Liver (tissue), 9 donors: ENCODE results near the gene GRK3. TPM values are rescaled to one million over a fixed set of nuclear protein-coding genes. Genes with fewer than 3 reads are reported as not detected.

ENCODE experiments used
- DNase-seq: peaks from one replicate; pipeline ENCODE4 v3.0.0-alpha.2; 2017; ENCODE audit warnings: low spot score
- H3K27ac ChIP-seq, 2 donors: one replicate each; pipeline ENCODE4 v1.7.0; 2013; ENCODE audit warnings: inconsistent platforms in 2 of 2, low read length in 2 of 2, control low read depth in 1 of 2, low read depth in 1 of 2, mild to moderate bottlenecking in 1 of 2
- H3K27me3 ChIP-seq, 4 donors: one replicate each; pipeline versions ENCODE4 v1.6.1 to v1.7.0; 2013; ENCODE audit warnings: low read length in 3 of 4, inconsistent platforms in 1 of 4, mild to moderate bottlenecking in 1 of 4, moderate library complexity in 1 of 4; ENCODE audit not compliant: control insufficient read depth in 4 of 4, insufficient read depth in 4 of 4
- H3K36me3 ChIP-seq, 4 donors: one replicate each; pipeline versions ENCODE4 v1.6.1 to v1.7.0; 2013; ENCODE audit warnings: low read length in 3 of 4, mild to moderate bottlenecking in 3 of 4, low read depth in 1 of 4, moderate library complexity in 1 of 4; ENCODE audit not compliant: control insufficient read depth in 4 of 4, insufficient read depth in 3 of 4
- H3K4me1 ChIP-seq, 4 donors: one replicate each; pipeline versions ENCODE4 v1.6.1 to v1.7.0; 2013; ENCODE audit warnings: low read length in 3 of 4, mild to moderate bottlenecking in 3 of 4, moderate library complexity in 1 of 4; ENCODE audit not compliant: control insufficient read depth in 4 of 4, insufficient read depth in 4 of 4
- H3K4me3 ChIP-seq, 3 donors: one replicate each; pipeline versions ENCODE4 v1.6.1 to v1.7.0; 2013; ENCODE audit warnings: low read length in 3 of 3, control low read depth in 1 of 3, low read depth in 1 of 3, mild to moderate bottlenecking in 1 of 3
- H3K9ac ChIP-seq, 2 donors: one replicate each; pipeline ENCODE4 v1.7.0; 2013; ENCODE audit warnings: low read length in 2 of 2, mild to moderate bottlenecking in 2 of 2, moderate library complexity in 2 of 2, control low read depth in 1 of 2, low read depth in 1 of 2
- H3K9me3 ChIP-seq, 4 donors: one replicate each; pipeline versions ENCODE4 v1.6.1 to v1.7.0; 2013; ENCODE audit warnings: low read length in 3 of 4; ENCODE audit not compliant: control insufficient read depth in 4 of 4
- CTCF ChIP-seq: fragments of 150-350 bp; IDR thresholded peaks from 2 replicates; pipeline ENCODE4 v1.5.1; 2017; ENCODE audit warnings: improper control_type of control experiment, low read depth, low read length; ENCODE audit not compliant: missing input control
- EGR1 ChIP-seq, 2 donors: IDR thresholded peaks; 2 replicates each; pipeline ENCODE4 v1.6.1; 2016 to 2018; ENCODE audit warnings: antibody characterized with exemption in 2 of 2, low read depth in 2 of 2
- FOXA1 ChIP-seq: IDR thresholded peaks from 2 replicates; pipeline ENCODE4 v1.6.1; 2016; ENCODE audit warnings: antibody characterized with exemption
- FOXA2 ChIP-seq: IDR thresholded peaks from 2 replicates; pipeline ENCODE4 v1.6.1; 2016; ENCODE audit warnings: antibody characterized with exemption
- GABPA ChIP-seq, 2 donors: IDR thresholded peaks in 1 of 2; conservative IDR thresholded peaks in 1 of 2; 2 replicates each; pipeline ENCODE4 v1.6.1; 2016; ENCODE audit warnings: antibody characterized with exemption in 2 of 2, mild to moderate bottlenecking in 1 of 2, moderate library complexity in 1 of 2
- HNF4A ChIP-seq, 2 donors: conservative IDR thresholded peaks; 2 replicates each; pipeline ENCODE4 v1.6.1; 2016; ENCODE audit warnings: antibody characterized with exemption in 2 of 2, mild to moderate bottlenecking in 2 of 2
- HNF4G ChIP-seq: IDR thresholded peaks from 2 replicates; pipeline ENCODE4 v1.6.1; 2016; ENCODE audit warnings: antibody characterized with exemption
- JUND ChIP-seq, 2 donors: IDR thresholded peaks; 2 replicates each; pipeline ENCODE4 v1.6.1; 2016; ENCODE audit warnings: antibody characterized with exemption in 2 of 2
- MAX ChIP-seq: IDR thresholded peaks from 2 replicates; pipeline ENCODE4 v1.6.1; 2016; ENCODE audit warnings: antibody characterized with exemption
- NR2F2 ChIP-seq: IDR thresholded peaks from 2 replicates; pipeline ENCODE4 v1.6.1; 2016; ENCODE audit warnings: antibody characterized with exemption
- RAD21 ChIP-seq, 2 donors: IDR thresholded peaks; 2 replicates each; pipeline ENCODE4 v1.6.1; 2016; ENCODE audit warnings: antibody characterized with exemption in 2 of 2, mild to moderate bottlenecking in 2 of 2
- RXRA ChIP-seq, 2 donors: IDR thresholded peaks; 2 replicates each; pipeline ENCODE4 v1.6.1; 2017 to 2018; ENCODE audit warnings: antibody characterized with exemption in 2 of 2, mild to moderate bottlenecking in 1 of 2
- SP1 ChIP-seq: IDR thresholded peaks from 2 replicates; pipeline ENCODE4 v1.6.1; 2018; ENCODE audit warnings: antibody characterized with exemption, mild to moderate bottlenecking
- TAF1 ChIP-seq: conservative IDR thresholded peaks from 2 replicates; pipeline ENCODE4 v1.6.1; 2016; ENCODE audit warnings: antibody characterized with exemption, mild to moderate bottlenecking
- YY1 ChIP-seq: IDR thresholded peaks from 2 replicates; pipeline ENCODE4 v1.6.1; 2016; ENCODE audit warnings: antibody characterized with exemption, mild to moderate bottlenecking
- ZBTB33 ChIP-seq: IDR thresholded peaks from 2 replicates; pipeline ENCODE4 v1.6.1; 2016; ENCODE audit warnings: antibody characterized with exemption
- WGBS: extraction: QIAGEN DNeasy Blood & Tissue Kit; methylation state at CpG from one replicate; pipeline ENCODE4 v1.1.7; 2013; 5-methylcytosine and 5-hydroxymethylcytosine counted together
- polyA plus RNA-seq, 2 donors: library from polyadenylated mRNA; stranded (reverse) in 1 of 2; unstranded in 1 of 2; fragments of 200-250 nt in 1 of 2; fragments of >200 nt in 1 of 2; fragmentation: Nextera tagmentation in 1 of 2; extraction: Ambion mirVana in 1 of 2; gene quantifications; one replicate each; pipeline versions ENCODE4 v1.2.1 to v1.2.3, GENCODE V29; 2013 to 2015
- total RNA-seq, 2 donors: library from RNA; depleted of rRNA; stranded (reverse); fragments of >200 nt; gene quantifications; one replicate each; pipeline ENCODE4 v1.2.3, GENCODE V29; 2014
- TF ChIP-seq, protein P1 (sequence below): IDR thresholded peaks from 2 replicates; pipeline ENCODE4 v1.6.1; 2016; ENCODE audit warnings: antibody characterized with exemption, mild to moderate bottlenecking
- TF ChIP-seq, protein P2 (sequence below): IDR thresholded peaks from 2 replicates; pipeline ENCODE4 v1.6.1; 2016; ENCODE audit warnings: antibody characterized with exemption
- donor health status: healthy.
- donor health status: healthy.
- donor health status: healthy.
- donor health status: healthy.
- donor health status: healthy.

GRK3 gene
- total and polyA plus RNA-seq, 4 donors: 0.79 to 6.5 (median 2.4) TPM

GRCh38 chr22:25695146-25695545, 130.7 kb downstream of the GRK3 start:
- Histone ChIP-seq H3K36me3 (no peaks in the 10 kb centered on the region), H3K27me3 (no peaks in the 10 kb centered on the region), H3K4me1 (no peaks in the 10 kb centered on the region), H3K4me3 (no peak overlapping the region), H3K9me3 (no peaks in the 10 kb centered on the region), H3K27ac (no peak overlapping the region), H3K9ac (no peak overlapping the region)
- TF ChIP-seq ZBTB33 (no peak), JUND (IDR thresholded peaks at IDR 0.05) (no peak), HNF4A (conservative IDR thresholded peaks at IDR 0.05) (no peak), FOXA1 (no peak), SP1 (no peak), RAD21 (IDR thresholded peaks at IDR 0.05) (no peak), GABPA (IDR thresholded peaks at IDR 0.05 in 1 of 2, conservative IDR thresholded peaks at IDR 0.05 in 1 of 2) (no peak), HNF4G (no peak), TAF1 (no peak), NR2F2 (no peak), MAX (no peak), FOXA2 (no peak), YY1 (no peak), CTCF (no peak), EGR1 (IDR thresholded peaks at IDR 0.05; ENCODE audit: low read depth in 2 of 2) (no peak), RXRA (IDR thresholded peaks at IDR 0.05) (no peak)
- TF ChIP-seq, protein P1, sequence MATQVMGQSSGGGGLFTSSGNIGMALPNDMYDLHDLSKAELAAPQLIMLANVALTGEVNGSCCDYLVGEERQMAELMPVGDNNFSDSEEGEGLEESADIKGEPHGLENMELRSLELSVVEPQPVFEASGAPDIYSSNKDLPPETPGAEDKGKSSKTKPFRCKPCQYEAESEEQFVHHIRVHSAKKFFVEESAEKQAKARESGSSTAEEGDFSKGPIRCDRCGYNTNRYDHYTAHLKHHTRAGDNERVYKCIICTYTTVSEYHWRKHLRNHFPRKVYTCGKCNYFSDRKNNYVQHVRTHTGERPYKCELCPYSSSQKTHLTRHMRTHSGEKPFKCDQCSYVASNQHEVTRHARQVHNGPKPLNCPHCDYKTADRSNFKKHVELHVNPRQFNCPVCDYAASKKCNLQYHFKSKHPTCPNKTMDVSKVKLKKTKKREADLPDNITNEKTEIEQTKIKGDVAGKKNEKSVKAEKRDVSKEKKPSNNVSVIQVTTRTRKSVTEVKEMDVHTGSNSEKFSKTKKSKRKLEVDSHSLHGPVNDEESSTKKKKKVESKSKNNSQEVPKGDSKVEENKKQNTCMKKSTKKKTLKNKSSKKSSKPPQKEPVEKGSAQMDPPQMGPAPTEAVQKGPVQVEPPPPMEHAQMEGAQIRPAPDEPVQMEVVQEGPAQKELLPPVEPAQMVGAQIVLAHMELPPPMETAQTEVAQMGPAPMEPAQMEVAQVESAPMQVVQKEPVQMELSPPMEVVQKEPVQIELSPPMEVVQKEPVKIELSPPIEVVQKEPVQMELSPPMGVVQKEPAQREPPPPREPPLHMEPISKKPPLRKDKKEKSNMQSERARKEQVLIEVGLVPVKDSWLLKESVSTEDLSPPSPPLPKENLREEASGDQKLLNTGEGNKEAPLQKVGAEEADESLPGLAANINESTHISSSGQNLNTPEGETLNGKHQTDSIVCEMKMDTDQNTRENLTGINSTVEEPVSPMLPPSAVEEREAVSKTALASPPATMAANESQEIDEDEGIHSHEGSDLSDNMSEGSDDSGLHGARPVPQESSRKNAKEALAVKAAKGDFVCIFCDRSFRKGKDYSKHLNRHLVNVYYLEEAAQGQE: no peak
- TF ChIP-seq, protein P2, sequence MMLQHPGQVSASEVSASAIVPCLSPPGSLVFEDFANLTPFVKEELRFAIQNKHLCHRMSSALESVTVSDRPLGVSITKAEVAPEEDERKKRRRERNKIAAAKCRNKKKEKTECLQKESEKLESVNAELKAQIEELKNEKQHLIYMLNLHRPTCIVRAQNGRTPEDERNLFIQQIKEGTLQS: no peak
- DNase-seq: no peak
- 93% methylated on average over 5 of the region's 5 CpGs for whole genome bisulfite sequencing
